Measurements from ENCODE around the gene CROCC2. TPM values are rescaled to one million over a fixed set of nuclear protein-coding genes. Genes with fewer than 3 reads are reported as not detected.

CROCC2 gene
- total and polyA plus RNA-seq, 5 donors from 2014 or later, result not detected

DNA sequence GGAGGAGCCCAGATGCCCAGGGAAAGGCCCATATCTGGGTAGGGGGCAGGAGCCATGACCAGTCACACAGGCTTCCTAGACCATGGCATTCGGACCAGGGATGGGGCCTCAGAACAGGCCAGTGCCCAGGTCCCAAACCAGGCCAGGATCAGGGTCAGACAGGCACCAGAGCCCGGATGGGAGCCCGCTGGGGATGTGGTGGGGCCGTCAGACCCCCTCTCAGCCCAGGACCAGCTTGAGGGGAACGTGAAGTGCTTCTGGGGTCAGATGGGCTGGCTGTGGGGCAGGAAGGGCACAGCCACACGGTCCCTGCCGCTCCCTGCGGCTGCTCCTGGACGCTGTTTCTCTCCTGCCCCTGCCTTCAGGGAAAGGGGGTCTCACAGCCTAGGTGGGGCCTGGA lies 131.4 kb downstream of the CROCC2 start:
- DNase-seq (no peak), ATAC-seq (ENCODE audit: low read depth in 2 of 2) (no peak)
- peaks cover 0 to 3% (median 0%) of the 10 kb centered on the region in 7 donors for H3K9me3 Mint-ChIP-seq
- H3K9me3 ChIP-seq (ENCODE audit: control insufficient read depth in 2 of 2, low read length in 2 of 2), result no peaks in the 10 kb centered on the region
- H3K36me3 ChIP-seq (ENCODE audit: control insufficient read depth, insufficient read depth, low read length), result peaks cover 5% of the 10 kb centered on the region
- no peaks in the 10 kb centered on the region for H3K27me3 ChIP-seq (ENCODE audit: control insufficient read depth, insufficient read depth, low read length)
- peaks cover 56% of the 10 kb centered on the region for H3K4me1 ChIP-seq (ENCODE audit: control insufficient read depth, insufficient read depth, low read length, poor library complexity, severe bottlenecking)
- peaks cover 14% of the 10 kb centered on the region for H3K27me3 Mint-ChIP-seq
- H3K4me3 ChIP-seq (ENCODE audit: low read depth, low read length), result peak overlapping the region; percentile 64
- H3K27ac ChIP-seq (ENCODE audit: insufficient read depth, low read length, poor library complexity, severe bottlenecking), result peak overlapping the region; percentile 83
- peak overlapping the region; percentile 82 to 97 (median 85) for H3K27ac Mint-ChIP-seq
- peak overlapping the region; percentile 81 to 96 (median 91) for H3K4me3 Mint-ChIP-seq
- H3K36me3 Mint-ChIP-seq, result peaks cover 6% of the 10 kb centered on the region
- H3K4me1 Mint-ChIP-seq, result peaks cover 12 to 52% (median 30%) of the 10 kb centered on the region in 4 donors

DNA sequence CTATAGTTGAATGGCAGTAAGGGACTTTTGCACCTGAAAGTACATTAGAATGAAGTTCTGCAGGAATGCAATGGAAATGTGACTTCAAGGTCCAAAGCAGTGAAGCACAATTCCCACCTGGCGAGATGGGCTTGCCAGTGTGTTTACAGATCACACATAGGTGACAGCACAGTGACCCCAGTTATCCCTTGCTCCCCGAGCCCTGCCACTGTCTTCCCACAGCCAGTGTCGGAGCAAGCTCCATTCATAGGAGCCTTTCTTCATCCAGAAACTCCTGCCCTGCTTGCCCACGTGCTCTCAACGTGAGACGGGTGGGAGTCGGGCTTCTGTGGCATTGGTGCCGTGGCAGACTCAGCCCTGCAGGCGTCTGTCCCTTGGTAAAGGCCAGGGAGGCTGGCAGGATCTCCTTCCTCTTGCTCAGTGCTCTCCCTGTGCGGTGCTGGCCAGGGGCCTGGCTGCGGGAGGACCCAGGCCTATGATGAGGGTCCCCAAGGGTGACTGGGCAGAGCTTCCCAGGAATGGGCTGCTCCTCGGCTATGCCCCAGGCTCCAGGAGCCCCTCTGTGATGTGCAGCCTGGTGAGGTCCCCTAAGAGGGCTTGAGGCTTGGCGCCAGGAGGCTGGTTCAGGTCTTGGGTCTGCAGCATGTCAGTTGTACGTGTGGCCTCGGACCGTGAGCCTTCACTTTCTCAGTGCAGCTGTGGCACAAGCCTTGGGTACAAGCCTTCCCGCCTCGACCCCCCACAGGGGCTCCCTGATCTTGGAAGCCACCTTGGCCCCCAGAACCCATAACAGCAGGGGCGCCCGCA lies 132.4 kb downstream of the CROCC2 start:
- H3K4me1 Mint-ChIP-seq, result peaks cover 13 to 52% (median 35%) of the 10 kb centered on the region in 4 donors
- H3K36me3 Mint-ChIP-seq, result peaks cover 9% of the 10 kb centered on the region
- DNase-seq (no peak), ATAC-seq (ENCODE audit: low read depth in 2 of 2) (no peak)
- peaks cover 7% of the 10 kb centered on the region for H3K27me3 Mint-ChIP-seq
- peak overlapping the region; percentile 64 for H3K4me3 ChIP-seq (ENCODE audit: low read depth, low read length)
- H3K4me1 ChIP-seq (ENCODE audit: control insufficient read depth, insufficient read depth, low read length, poor library complexity, severe bottlenecking), result peaks cover 56% of the 10 kb centered on the region
- H3K27ac Mint-ChIP-seq, result peak overlapping the region; percentile 76 to 97 (median 85)
- no peaks in the 10 kb centered on the region for H3K9me3 ChIP-seq (ENCODE audit: control insufficient read depth in 2 of 2, low read length in 2 of 2)
- H3K4me3 Mint-ChIP-seq, result peak overlapping the region; percentile 81 to 96 (median 90)
- H3K9me3 Mint-ChIP-seq, result peaks cover 0 to 6% (median 0%) of the 10 kb centered on the region in 7 donors
- H3K27me3 ChIP-seq (ENCODE audit: control insufficient read depth, insufficient read depth, low read length), result no peaks in the 10 kb centered on the region
- H3K27ac ChIP-seq (ENCODE audit: insufficient read depth, low read length, poor library complexity, severe bottlenecking), result peak overlapping the region; percentile 83
- peaks cover 7% of the 10 kb centered on the region for H3K36me3 ChIP-seq (ENCODE audit: control insufficient read depth, insufficient read depth, low read length)

DNA sequence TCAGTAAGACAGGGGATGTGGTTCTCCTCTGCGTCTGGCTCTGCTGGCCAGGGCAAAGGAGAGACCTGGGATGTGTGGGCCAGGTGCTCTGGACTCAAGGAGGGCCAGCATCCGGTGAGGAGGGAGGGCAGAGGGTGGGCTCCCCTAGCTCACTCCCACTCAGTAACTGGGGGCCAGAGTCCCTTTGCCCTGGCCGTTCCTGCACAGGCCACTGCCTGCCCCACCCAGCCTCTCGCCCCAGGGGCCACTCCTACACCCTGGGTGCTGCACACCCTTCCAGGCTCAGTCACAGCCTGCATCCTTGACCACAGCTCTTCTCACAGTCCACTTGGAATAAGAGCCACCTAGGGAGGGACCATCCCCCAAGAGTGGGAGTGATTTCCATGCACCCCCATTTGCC lies 133.3 kb downstream of the CROCC2 start:
- Histone ChIP-seq H3K36me3 (ENCODE audit: control insufficient read depth, insufficient read depth, low read length) (peaks cover 11% of the 10 kb centered on the region), H3K4me1 (ENCODE audit: control insufficient read depth, insufficient read depth, low read length, poor library complexity, severe bottlenecking) (peaks cover 56% of the 10 kb centered on the region), H3K4me3 (ENCODE audit: low read depth, low read length) (no peak overlapping the region), H3K27ac (ENCODE audit: insufficient read depth, low read length, poor library complexity, severe bottlenecking) (no peak overlapping the region), H3K27me3 (ENCODE audit: control insufficient read depth, insufficient read depth, low read length) (no peaks in the 10 kb centered on the region), H3K9me3 (ENCODE audit: control insufficient read depth in 2 of 2, low read length in 2 of 2) (peaks cover 2% of the 10 kb centered on the region in 2 experiments)
- H3K4me1 Mint-ChIP-seq, result peaks cover 13 to 52% (median 37%) of the 10 kb centered on the region in 4 donors
- H3K9me3 Mint-ChIP-seq, result peaks cover 0 to 6% (median 0%) of the 10 kb centered on the region in 7 donors
- peaks cover 7% of the 10 kb centered on the region for H3K27me3 Mint-ChIP-seq
- H3K36me3 Mint-ChIP-seq, result peaks cover 9% of the 10 kb centered on the region
- DNase-seq, result no peak
- H3K27ac Mint-ChIP-seq, result peak overlapping the region in 1 of 3 donors; percentile 42
- ATAC-seq (ENCODE audit: low read depth in 2 of 2), result no peak
- H3K4me3 Mint-ChIP-seq, result peak overlapping the region in 2 of 4 donors; percentile 68 to 90

DNA sequence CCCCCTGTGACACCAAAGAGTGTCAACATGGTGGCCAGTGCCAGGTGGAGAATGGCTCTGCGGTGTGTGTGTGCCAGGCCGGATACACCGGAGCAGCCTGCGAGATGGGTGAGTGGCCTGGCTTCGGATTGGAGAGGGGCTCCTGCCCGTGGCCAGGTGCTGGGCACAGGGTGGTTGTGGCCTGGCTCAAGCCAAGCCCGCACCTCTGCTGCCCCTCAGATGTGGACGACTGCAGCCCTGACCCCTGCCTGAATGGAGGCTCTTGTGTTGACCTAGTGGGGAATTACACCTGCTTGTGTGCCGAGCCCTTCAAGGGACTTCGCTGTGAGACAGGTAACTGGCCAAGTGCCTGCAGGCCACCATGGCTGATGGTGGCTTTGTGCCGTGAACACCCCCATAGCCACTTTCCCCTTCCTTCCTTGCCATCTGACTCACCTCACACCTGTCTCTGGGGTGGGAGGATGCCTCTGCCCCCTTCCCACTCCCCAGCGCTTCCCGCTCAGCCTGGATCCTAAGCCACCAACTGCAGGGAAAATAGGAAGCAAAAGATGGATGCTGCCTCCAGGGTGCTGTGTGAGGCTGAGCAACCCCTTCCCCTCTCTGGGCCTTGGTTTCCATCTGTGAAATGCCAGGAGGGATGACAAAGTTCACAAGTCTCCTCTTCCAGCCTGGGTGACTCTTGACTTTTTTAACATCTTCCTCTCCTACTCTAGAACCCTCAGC lies 134.1 kb downstream of the CROCC2 start:
- Histone ChIP-seq H3K9me3 (ENCODE audit: control insufficient read depth in 2 of 2, low read length in 2 of 2) (peaks cover 3 to 5% of the 10 kb centered on the region in 2 experiments), H3K27me3 (ENCODE audit: control insufficient read depth, insufficient read depth, low read length) (no peaks in the 10 kb centered on the region), H3K27ac (ENCODE audit: insufficient read depth, low read length, poor library complexity, severe bottlenecking) (peak overlapping the region; percentile 77), H3K4me3 (ENCODE audit: low read depth, low read length) (no peak overlapping the region), H3K4me1 (ENCODE audit: control insufficient read depth, insufficient read depth, low read length, poor library complexity, severe bottlenecking) (peaks cover 56% of the 10 kb centered on the region), H3K36me3 (ENCODE audit: control insufficient read depth, insufficient read depth, low read length) (peaks cover 13% of the 10 kb centered on the region)
- ATAC-seq (ENCODE audit: low read depth in 2 of 2) (no peak), DNase-seq (no peak)
- Mint-ChIP-seq H3K9me3 (peaks cover 0 to 6% (median 0%) of the 10 kb centered on the region in 7 donors), H3K27ac (peak overlapping the region; percentile 42 to 88 (median 61)), H3K4me1 (peaks cover 13 to 52% (median 37%) of the 10 kb centered on the region in 4 donors), H3K4me3 (peak overlapping the region; percentile 24 to 90 (median 62)), H3K27me3 (peaks cover 4% of the 10 kb centered on the region), H3K36me3 (peaks cover 13% of the 10 kb centered on the region)

DNA sequence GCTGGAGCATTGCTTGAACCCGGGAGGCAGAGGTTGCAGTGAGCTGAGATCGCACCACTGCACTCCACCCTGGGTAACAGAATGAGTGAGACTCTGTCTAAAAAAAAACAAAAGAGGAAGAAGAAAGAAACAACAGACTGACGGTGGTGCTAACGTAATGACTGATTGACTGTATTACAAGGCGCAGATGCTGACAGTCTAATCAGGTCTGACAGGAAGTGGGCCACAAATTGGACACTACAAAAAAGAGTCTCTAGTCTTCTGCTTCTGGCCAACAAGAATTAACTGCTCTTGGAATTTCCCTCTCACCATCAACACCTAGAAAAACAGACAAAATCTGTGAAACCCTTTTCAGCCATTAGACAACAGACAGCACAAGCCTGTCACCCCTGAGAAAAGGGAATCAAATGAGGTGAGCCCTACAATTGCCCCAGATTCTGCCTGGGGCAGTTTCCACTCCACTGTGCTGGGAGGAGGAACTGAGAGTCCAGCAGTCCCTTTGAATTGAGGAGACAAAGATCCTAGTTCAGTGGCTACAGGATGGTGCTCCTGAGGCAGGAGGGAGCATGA lies 135.5 kb downstream of the CROCC2 start:
- Mint-ChIP-seq H3K4me3 (peak overlapping the region; percentile 50 to 90 (median 68)), H3K27me3 (peaks cover 4% of the 10 kb centered on the region), H3K27ac (peak overlapping the region; percentile 84 to 90 (median 88)), H3K36me3 (peaks cover 16% of the 10 kb centered on the region), H3K4me1 (peaks cover 13 to 53% (median 37%) of the 10 kb centered on the region in 4 donors), H3K9me3 (peaks cover 0 to 10% (median 2%) of the 10 kb centered on the region in 7 donors)
- peaks cover 3 to 5% of the 10 kb centered on the region in 2 experiments for H3K9me3 ChIP-seq (ENCODE audit: control insufficient read depth in 2 of 2, low read length in 2 of 2)
- DNase-seq (peak in 2 of 3 donors; percentile 38 to 40), ATAC-seq (ENCODE audit: low read depth in 2 of 2) (peak; percentile 57 to 62)
- peak overlapping the region; percentile 77 for H3K27ac ChIP-seq (ENCODE audit: insufficient read depth, low read length, poor library complexity, severe bottlenecking)
- no peaks in the 10 kb centered on the region for H3K27me3 ChIP-seq (ENCODE audit: control insufficient read depth, insufficient read depth, low read length)
- H3K4me1 ChIP-seq (ENCODE audit: control insufficient read depth, insufficient read depth, low read length, poor library complexity, severe bottlenecking), result peaks cover 53% of the 10 kb centered on the region
- H3K4me3 ChIP-seq (ENCODE audit: low read depth, low read length), result no peak overlapping the region
- peaks cover 18% of the 10 kb centered on the region for H3K36me3 ChIP-seq (ENCODE audit: control insufficient read depth, insufficient read depth, low read length)

Other genes with a start within 250 kb of the CROCC2 start
- not detected for gene AQP12B, start 223.5 kb upstream of the CROCC2 start, total RNA-seq
- gene AQP12B, start 223.5 kb upstream of the CROCC2 start, polyA plus RNA-seq, result not detected
- not detected for gene AQP12A, start 214.5 kb upstream of the CROCC2 start, total RNA-seq
- gene AQP12A, start 214.5 kb upstream of the CROCC2 start, polyA plus RNA-seq, result not detected
- gene KIF1A, start 86.1 kb upstream of the CROCC2 start, total RNA-seq, result not detected
- not detected for gene KIF1A, start 86.1 kb upstream of the CROCC2 start, polyA plus RNA-seq
- gene AGXT, start 37.5 kb upstream of the CROCC2 start, total RNA-seq, result not detected
- not detected for gene AGXT, start 37.5 kb upstream of the CROCC2 start, polyA plus RNA-seq
- gene MAB21L4, start 10.2 kb upstream of the CROCC2 start, total RNA-seq, result not detected
- gene MAB21L4, start 10.2 kb upstream of the CROCC2 start, polyA plus RNA-seq, result not detected
- 170 TPM for gene SNED1, start 92.3 kb downstream of the CROCC2 start, total RNA-seq
- gene SNED1, start 92.3 kb downstream of the CROCC2 start, polyA plus RNA-seq, result 1 to 10 TPM; 1.7 to 5.6 (median 2.2) TPM
- gene MTERF4, start 196.0 kb downstream of the CROCC2 start, total RNA-seq, result 105 TPM
- gene MTERF4, start 196.0 kb downstream of the CROCC2 start, polyA plus RNA-seq, result 10 to 100 TPM; 50.0 to 75.7 (median 62.2) TPM
- 160 TPM for gene PASK, start 243.1 kb downstream of the CROCC2 start, total RNA-seq
- gene PASK, start 243.1 kb downstream of the CROCC2 start, polyA plus RNA-seq, result 10 to 100 TPM; 15.9 to 38.3 (median 21.7) TPM
- gene PPP1R7, start 244.1 kb downstream of the CROCC2 start, total RNA-seq, result 68.0 TPM
- 100 to 1,000 TPM in 3 of 4 donors, 10 to 100 TPM in 1; 90.5 to 150 (median 108) TPM for gene PPP1R7, start 244.1 kb downstream of the CROCC2 start, polyA plus RNA-seq